ENCODE results near the gene DNM1L.

GRCh38 chr12:32671930-32672780 is 6.9 kb upstream of the DNM1L start:
- TF ChIP-seq CTCF (IDR thresholded peaks at IDR 0.05) (peak in 3 of 4 experiments; percentile 13 to 24 (median 18)), EP300 (IDR thresholded peaks at IDR 0.05) (no peak)
